Endometrium (tissue), 2 donors: Measurements from ENCODE around the gene SLC12A3.

Experiments used
- FAIRE-seq: peaks from 2 replicates; lab custom pipeline; 2012; peaks lifted over from hg19 to GRCh38; lab: Jason Lieb, UNC
- donor health status: control.
- donor health status: control.

Gene SLC12A3

GRCh38 chr16:56943761-56944375 is 78.9 kb downstream of the SLC12A3 start:
- no peak for FAIRE-seq

GRCh38 chr16:56944954-56945839 is 80.2 kb downstream of the SLC12A3 start:
- FAIRE-seq = no peak

- no peak for FAIRE-seq
Observed at GRCh38 chr16:56945847-56946527, 81.0 kb downstream of the SLC12A3 start.

- FAIRE-seq = no peak
Observed at GRCh38 chr16:56946767-56947603, 82.0 kb downstream of the SLC12A3 start.

- no peak for FAIRE-seq
Observed at GRCh38 chr16:56947604-56947995, 82.6 kb downstream of the SLC12A3 start.

- FAIRE-seq = no peak
Observed at GRCh38 chr16:56948234-56948633, 83.2 kb downstream of the SLC12A3 start.

GRCh38 chr16:56950051-56950450 is 85.0 kb downstream of the SLC12A3 start:
- FAIRE-seq = no peak

- no peak for FAIRE-seq
Observed at GRCh38 chr16:56950455-56950854, 85.4 kb downstream of the SLC12A3 start.

GRCh38 chr16:56950881-56951771 is 86.1 kb downstream of the SLC12A3 start:
- FAIRE-seq = no peak

- no peak for FAIRE-seq
Observed at GRCh38 chr16:56953006-56953405, 88.0 kb downstream of the SLC12A3 start.

- FAIRE-seq = no peak
Observed at GRCh38 chr16:56956076-56956475, 91.1 kb downstream of the SLC12A3 start.

- no peak for FAIRE-seq
Observed at GRCh38 chr16:56956756-56957155, 91.7 kb downstream of the SLC12A3 start.

GRCh38 chr16:56960681-56961281 is 95.8 kb downstream of the SLC12A3 start:
- no peak for FAIRE-seq

- no peak for FAIRE-seq
Observed at GRCh38 chr16:56961386-56961785, 96.4 kb downstream of the SLC12A3 start.

GRCh38 chr16:56961851-56962281 is 96.9 kb downstream of the SLC12A3 start, which contains the start of gene CETP:
CETP (plus strand) TSS chr16:56961950; CDS start chr16:56961980, 30 bp downstream.
- no peak for FAIRE-seq

- no peak for FAIRE-seq
Observed at GRCh38 chr16:56964243-56965148, 99.5 kb downstream of the SLC12A3 start.
